ENCODE measurements around the gene APLP2. TPM values are rescaled to one million over a fixed set of nuclear protein-coding genes. Genes with fewer than 3 reads are reported as not detected.
A peak's percentile ranks its signal among the peaks of the same experiment; 100 is the strongest.
"Not testable (repeated sequence)": the region's sequence is repeated elsewhere in the genome, so short reads cannot be mapped to it uniquely, and the experiment has no call there.

The APLP2 gene
- 53.3 TPM for total RNA-seq
- polyA plus RNA-seq = 10 to 100 TPM; 72.7 to 86.6 (median 78.1) TPM

GRCh38 chr11:130069659-130070108 lies at the start of gene APLP2:
APLP2 (plus strand) TSS chr11:130069894; CDS start chr11:130069978, 84 bp downstream.
- peak within 1 kb of the TSS; percentile 84 for H3K27ac ChIP-seq (ENCODE audit: insufficient read depth, low read length, poor library complexity, severe bottlenecking)
- ATAC-seq (ENCODE audit: low read depth in 2 of 2) (peak; percentile 92 to 94), DNase-seq (peak; percentile 96 to 98 (median 97))
- no peaks in the 10 kb centered on the region for H3K36me3 ChIP-seq (ENCODE audit: control insufficient read depth, insufficient read depth, low read length)
- no peaks in the 10 kb centered on the region for H3K36me3 Mint-ChIP-seq
- peaks cover 16 to 38% (median 28%) of the 10 kb centered on the region in 4 donors for H3K4me1 Mint-ChIP-seq
- peak within 1 kb of the TSS; percentile 61 for H3K4me3 ChIP-seq (ENCODE audit: low read depth, low read length)
- peak within 1 kb of the TSS; percentile 97 to 100 (median 99) for H3K4me3 Mint-ChIP-seq
- H3K27me3 Mint-ChIP-seq = peaks cover 22% of the 10 kb centered on the region
- H3K27me3 ChIP-seq (ENCODE audit: control insufficient read depth, insufficient read depth, low read length) = no peaks in the 10 kb centered on the region
- no peaks in the 10 kb centered on the region for H3K9me3 Mint-ChIP-seq
- peak within 1 kb of the TSS; percentile 87 to 97 (median 92) for H3K27ac Mint-ChIP-seq
- H3K9me3 ChIP-seq (ENCODE audit: control insufficient read depth in 2 of 2, low read length in 2 of 2) = no peaks in the 10 kb centered on the region
- H3K4me1 ChIP-seq (ENCODE audit: control insufficient read depth, insufficient read depth, low read length, poor library complexity, severe bottlenecking) = peaks cover 26% of the 10 kb centered on the region

- ATAC-seq (ENCODE audit: low read depth in 2 of 2) (no peak), DNase-seq (no peak)
- Histone ChIP-seq H3K36me3 (ENCODE audit: control insufficient read depth, insufficient read depth, low read length) (no peaks in the 10 kb centered on the region), H3K27me3 (ENCODE audit: control insufficient read depth, insufficient read depth, low read length) (peaks cover 2% of the 10 kb centered on the region), H3K4me1 (ENCODE audit: control insufficient read depth, insufficient read depth, low read length, poor library complexity, severe bottlenecking) (no peaks in the 10 kb centered on the region), H3K9me3 (ENCODE audit: control insufficient read depth in 2 of 2, low read length in 2 of 2) (peaks cover 0 to 1% of the 10 kb centered on the region in 2 experiments), H3K27ac (ENCODE audit: insufficient read depth, low read length, poor library complexity, severe bottlenecking) (no peak overlapping the region), H3K4me3 (ENCODE audit: low read depth, low read length) (no peak overlapping the region)
- Mint-ChIP-seq H3K27ac (no peak overlapping the region), H3K27me3 (no peaks in the 10 kb centered on the region), H3K4me3 (no peak overlapping the region), H3K36me3 (no peaks in the 10 kb centered on the region), H3K4me1 (no peaks in the 10 kb centered on the region), H3K9me3 (peaks cover 0 to 2% (median 0%) of the 10 kb centered on the region in 7 donors)
Observed at GRCh38 chr11:130020323-130020722, 49.4 kb upstream of the APLP2 start.

GRCh38 chr11:130021606-130022005 lies 48.1 kb upstream of the APLP2 start:
- H3K9me3 ChIP-seq (ENCODE audit: control insufficient read depth in 2 of 2, low read length in 2 of 2); H3K36me3 Mint-ChIP-seq; H3K36me3 ChIP-seq (ENCODE audit: control insufficient read depth, insufficient read depth, low read length); H3K4me3 Mint-ChIP-seq; H3K4me3 ChIP-seq (ENCODE audit: low read depth, low read length); H3K4me1 ChIP-seq (ENCODE audit: control insufficient read depth, insufficient read depth, low read length, poor library complexity, severe bottlenecking); H3K27ac ChIP-seq (ENCODE audit: insufficient read depth, low read length, poor library complexity, severe bottlenecking); H3K27ac Mint-ChIP-seq; H3K4me1 Mint-ChIP-seq; ATAC-seq (ENCODE audit: low read depth in 2 of 2); H3K27me3 Mint-ChIP-seq; H3K27me3 ChIP-seq (ENCODE audit: control insufficient read depth, insufficient read depth, low read length); DNase-seq; H3K9me3 Mint-ChIP-seq: not testable (repeated sequence)

- Histone ChIP-seq H3K36me3 (ENCODE audit: control insufficient read depth, insufficient read depth, low read length) (no peaks in the 10 kb centered on the region), H3K27ac (ENCODE audit: insufficient read depth, low read length, poor library complexity, severe bottlenecking) (no peak overlapping the region), H3K4me3 (ENCODE audit: low read depth, low read length) (no peak overlapping the region), H3K9me3 (ENCODE audit: control insufficient read depth in 2 of 2, low read length in 2 of 2) (no peaks in the 10 kb centered on the region), H3K27me3 (ENCODE audit: control insufficient read depth, insufficient read depth, low read length) (no peaks in the 10 kb centered on the region), H3K4me1 (ENCODE audit: control insufficient read depth, insufficient read depth, low read length, poor library complexity, severe bottlenecking) (no peaks in the 10 kb centered on the region)
- H3K36me3 Mint-ChIP-seq = no peaks in the 10 kb centered on the region
- H3K27ac Mint-ChIP-seq = no peak overlapping the region
- DNase-seq = no peak
- H3K4me1 Mint-ChIP-seq = no peaks in the 10 kb centered on the region
- H3K27me3 Mint-ChIP-seq = no peaks in the 10 kb centered on the region
- ATAC-seq (ENCODE audit: low read depth in 2 of 2) = no peak
- H3K9me3 Mint-ChIP-seq = no peaks in the 10 kb centered on the region
- no peak overlapping the region for H3K4me3 Mint-ChIP-seq
Observed at GRCh38 chr11:130022799-130023198, 46.9 kb upstream of the APLP2 start.

- no peaks in the 10 kb centered on the region for H3K4me1 ChIP-seq (ENCODE audit: control insufficient read depth, insufficient read depth, low read length, poor library complexity, severe bottlenecking)
- no peaks in the 10 kb centered on the region for H3K36me3 ChIP-seq (ENCODE audit: control insufficient read depth, insufficient read depth, low read length)
- no peaks in the 10 kb centered on the region for H3K36me3 Mint-ChIP-seq
- no peak overlapping the region for H3K4me3 ChIP-seq (ENCODE audit: low read depth, low read length)
- ATAC-seq (ENCODE audit: low read depth in 2 of 2) (no peak), DNase-seq (no peak)
- no peaks in the 10 kb centered on the region for H3K9me3 Mint-ChIP-seq
- no peaks in the 10 kb centered on the region for H3K27me3 ChIP-seq (ENCODE audit: control insufficient read depth, insufficient read depth, low read length)
- no peak overlapping the region for H3K27ac Mint-ChIP-seq
- H3K27me3 Mint-ChIP-seq = no peaks in the 10 kb centered on the region
- no peak overlapping the region for H3K4me3 Mint-ChIP-seq
- no peaks in the 10 kb centered on the region for H3K4me1 Mint-ChIP-seq
- H3K9me3 ChIP-seq (ENCODE audit: control insufficient read depth in 2 of 2, low read length in 2 of 2) = no peaks in the 10 kb centered on the region
- no peak overlapping the region for H3K27ac ChIP-seq (ENCODE audit: insufficient read depth, low read length, poor library complexity, severe bottlenecking)
Observed at GRCh38 chr11:130023204-130023603, 46.5 kb upstream of the APLP2 start.

GRCh38 chr11:130024361-130024760 lies 45.3 kb upstream of the APLP2 start:
- Mint-ChIP-seq H3K4me1 (no peaks in the 10 kb centered on the region), H3K4me3 (no peak overlapping the region), H3K9me3 (no peaks in the 10 kb centered on the region), H3K36me3 (no peaks in the 10 kb centered on the region), H3K27me3 (no peaks in the 10 kb centered on the region), H3K27ac (no peak overlapping the region)
- DNase-seq (no peak), ATAC-seq (ENCODE audit: low read depth in 2 of 2) (no peak)
- no peak overlapping the region for H3K4me3 ChIP-seq (ENCODE audit: low read depth, low read length)
- H3K4me1 ChIP-seq (ENCODE audit: control insufficient read depth, insufficient read depth, low read length, poor library complexity, severe bottlenecking) = no peaks in the 10 kb centered on the region
- H3K27me3 ChIP-seq (ENCODE audit: control insufficient read depth, insufficient read depth, low read length) = no peaks in the 10 kb centered on the region
- H3K9me3 ChIP-seq (ENCODE audit: control insufficient read depth in 2 of 2, low read length in 2 of 2) = no peaks in the 10 kb centered on the region
- no peak overlapping the region for H3K27ac ChIP-seq (ENCODE audit: insufficient read depth, low read length, poor library complexity, severe bottlenecking)
- H3K36me3 ChIP-seq (ENCODE audit: control insufficient read depth, insufficient read depth, low read length) = no peaks in the 10 kb centered on the region

GRCh38 chr11:130025371-130025770 lies 44.3 kb upstream of the APLP2 start:
- no peaks in the 10 kb centered on the region for H3K27me3 ChIP-seq (ENCODE audit: control insufficient read depth, insufficient read depth, low read length)
- H3K36me3 Mint-ChIP-seq = no peaks in the 10 kb centered on the region
- no peak overlapping the region for H3K27ac Mint-ChIP-seq
- H3K4me1 Mint-ChIP-seq = no peaks in the 10 kb centered on the region
- no peak overlapping the region for H3K4me3 Mint-ChIP-seq
- peaks cover 4% of the 10 kb centered on the region for H3K27me3 Mint-ChIP-seq
- H3K36me3 ChIP-seq (ENCODE audit: control insufficient read depth, insufficient read depth, low read length) = no peaks in the 10 kb centered on the region
- H3K9me3 Mint-ChIP-seq = no peaks in the 10 kb centered on the region
- no peak for DNase-seq
- ATAC-seq (ENCODE audit: low read depth in 2 of 2) = no peak
- H3K27ac ChIP-seq (ENCODE audit: insufficient read depth, low read length, poor library complexity, severe bottlenecking) = no peak overlapping the region
- no peak overlapping the region for H3K4me3 ChIP-seq (ENCODE audit: low read depth, low read length)
- no peaks in the 10 kb centered on the region for H3K9me3 ChIP-seq (ENCODE audit: control insufficient read depth in 2 of 2, low read length in 2 of 2)
- no peaks in the 10 kb centered on the region for H3K4me1 ChIP-seq (ENCODE audit: control insufficient read depth, insufficient read depth, low read length, poor library complexity, severe bottlenecking)

- Histone ChIP-seq H3K36me3 (ENCODE audit: control insufficient read depth, insufficient read depth, low read length) (no peaks in the 10 kb centered on the region), H3K9me3 (ENCODE audit: control insufficient read depth in 2 of 2, low read length in 2 of 2) (no peaks in the 10 kb centered on the region), H3K27me3 (ENCODE audit: control insufficient read depth, insufficient read depth, low read length) (no peaks in the 10 kb centered on the region), H3K27ac (ENCODE audit: insufficient read depth, low read length, poor library complexity, severe bottlenecking) (no peak overlapping the region), H3K4me3 (ENCODE audit: low read depth, low read length) (no peak overlapping the region), H3K4me1 (ENCODE audit: control insufficient read depth, insufficient read depth, low read length, poor library complexity, severe bottlenecking) (no peaks in the 10 kb centered on the region)
- ATAC-seq (ENCODE audit: low read depth in 2 of 2) (no peak), DNase-seq (no peak)
- no peak overlapping the region for H3K4me3 Mint-ChIP-seq
- no peaks in the 10 kb centered on the region for H3K36me3 Mint-ChIP-seq
- H3K9me3 Mint-ChIP-seq = no peaks in the 10 kb centered on the region
- H3K27me3 Mint-ChIP-seq = peaks cover 5% of the 10 kb centered on the region
- H3K27ac Mint-ChIP-seq = no peak overlapping the region
- H3K4me1 Mint-ChIP-seq = no peaks in the 10 kb centered on the region
Observed at GRCh38 chr11:130029137-130029536, 40.6 kb upstream of the APLP2 start.

Data from CD4-positive, CD25-positive, alpha-beta regulatory T cell (primary cell).